HCEC 1CT (cell line): ENCODE measurements around the gene PLCG1.

Source experiments
- DNase-seq: peaks from one replicate; pipeline ENCODE4 v3.0.0-alpha.2; 2017

PLCG1 gene

DNA sequence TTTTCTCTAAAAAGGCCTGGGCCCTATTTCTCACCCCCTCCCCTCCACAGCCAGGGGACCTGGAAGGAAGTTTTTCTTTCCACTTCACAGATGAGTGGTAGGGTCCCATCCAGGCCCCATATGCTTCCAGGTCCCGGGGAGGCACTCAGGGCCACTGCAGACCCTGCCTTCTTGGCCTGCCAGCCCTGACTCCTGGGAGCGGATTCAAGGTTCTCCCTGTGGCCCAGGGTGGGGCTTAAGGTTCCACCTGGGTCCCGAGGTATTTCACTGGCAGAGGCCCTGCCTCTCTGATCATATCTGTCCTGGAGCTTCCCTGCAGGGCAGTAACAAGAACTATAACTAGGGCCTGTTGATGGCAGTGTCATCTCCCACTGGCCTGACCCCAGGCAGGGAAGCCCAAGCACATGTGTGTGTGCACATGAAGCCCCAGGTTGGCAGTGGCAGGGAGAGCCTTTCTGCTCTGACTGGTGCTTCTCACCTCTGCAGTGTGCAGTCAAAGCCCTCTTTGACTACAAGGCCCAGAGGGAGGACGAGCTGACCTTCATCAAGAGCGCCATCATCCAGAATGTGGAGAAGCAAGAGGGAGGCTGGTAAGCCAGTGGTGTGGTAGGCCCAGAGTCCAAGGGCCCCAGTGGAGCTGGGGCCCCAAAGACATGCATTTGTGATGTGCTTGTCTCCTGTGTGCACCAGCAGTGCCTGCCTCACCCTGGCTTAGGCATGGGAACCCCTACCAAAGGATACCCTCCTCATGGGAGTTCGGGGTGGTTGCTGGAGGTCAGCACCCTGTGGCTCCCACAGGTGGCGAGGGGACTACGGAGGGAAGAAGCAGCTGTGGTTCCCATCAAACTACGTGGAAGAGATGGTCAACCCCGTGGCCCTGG, 31.2 kb downstream of the PLCG1 start:
- DNase-seq: no peak

DNA sequence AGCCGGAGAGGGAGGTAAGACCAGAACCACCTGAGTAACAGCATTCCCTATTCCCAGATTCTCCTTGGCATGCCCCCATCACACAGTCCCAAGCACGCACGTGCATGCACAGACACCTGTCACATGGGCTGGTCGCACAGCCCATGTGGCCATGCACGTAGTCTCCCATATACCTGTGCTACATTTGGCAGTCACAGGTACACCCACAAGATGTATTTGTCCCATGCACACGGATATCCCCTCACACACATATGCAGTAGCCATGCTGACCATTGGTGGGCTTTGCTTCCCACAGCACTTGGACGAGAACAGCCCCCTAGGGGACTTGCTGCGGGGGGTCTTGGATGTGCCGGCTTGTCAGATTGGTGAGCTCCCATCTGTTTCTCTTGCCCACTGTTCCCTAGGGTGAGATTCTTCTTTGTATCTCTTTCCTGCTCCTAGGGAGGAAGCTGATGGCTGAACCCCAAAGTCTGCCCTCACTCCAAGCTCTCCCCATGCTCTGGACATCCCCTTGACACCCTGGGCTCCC, 31.9 kb downstream of the PLCG1 start:
- DNase-seq: no peak

DNA sequence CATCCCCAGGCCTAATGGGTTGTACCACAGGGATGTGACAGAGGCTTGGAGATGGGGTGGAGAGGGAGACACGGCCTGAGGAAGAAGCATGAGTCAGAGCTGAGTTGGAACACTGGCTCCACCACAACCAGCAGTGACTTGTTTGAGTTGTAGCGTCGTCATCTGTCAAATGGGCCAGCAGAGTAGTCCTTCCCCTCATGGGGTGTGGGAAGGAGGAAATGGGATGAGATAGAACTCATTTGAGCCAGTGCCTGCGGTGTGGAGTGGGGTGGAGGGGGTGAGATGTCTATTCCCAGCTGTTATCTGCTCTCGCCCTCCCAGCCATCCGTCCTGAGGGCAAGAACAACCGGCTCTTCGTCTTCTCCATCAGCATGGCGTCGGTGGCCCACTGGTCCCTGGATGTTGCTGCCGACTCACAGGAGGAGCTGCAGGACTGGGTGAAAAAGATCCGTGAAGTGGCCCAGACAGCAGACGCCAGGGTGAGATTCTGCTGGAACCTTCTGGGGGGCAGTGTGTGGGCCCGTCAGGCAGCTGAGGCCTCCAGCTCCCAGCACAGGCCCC, 32.5 kb downstream of the PLCG1 start:
- peak; percentile 63 for DNase-seq

DNA sequence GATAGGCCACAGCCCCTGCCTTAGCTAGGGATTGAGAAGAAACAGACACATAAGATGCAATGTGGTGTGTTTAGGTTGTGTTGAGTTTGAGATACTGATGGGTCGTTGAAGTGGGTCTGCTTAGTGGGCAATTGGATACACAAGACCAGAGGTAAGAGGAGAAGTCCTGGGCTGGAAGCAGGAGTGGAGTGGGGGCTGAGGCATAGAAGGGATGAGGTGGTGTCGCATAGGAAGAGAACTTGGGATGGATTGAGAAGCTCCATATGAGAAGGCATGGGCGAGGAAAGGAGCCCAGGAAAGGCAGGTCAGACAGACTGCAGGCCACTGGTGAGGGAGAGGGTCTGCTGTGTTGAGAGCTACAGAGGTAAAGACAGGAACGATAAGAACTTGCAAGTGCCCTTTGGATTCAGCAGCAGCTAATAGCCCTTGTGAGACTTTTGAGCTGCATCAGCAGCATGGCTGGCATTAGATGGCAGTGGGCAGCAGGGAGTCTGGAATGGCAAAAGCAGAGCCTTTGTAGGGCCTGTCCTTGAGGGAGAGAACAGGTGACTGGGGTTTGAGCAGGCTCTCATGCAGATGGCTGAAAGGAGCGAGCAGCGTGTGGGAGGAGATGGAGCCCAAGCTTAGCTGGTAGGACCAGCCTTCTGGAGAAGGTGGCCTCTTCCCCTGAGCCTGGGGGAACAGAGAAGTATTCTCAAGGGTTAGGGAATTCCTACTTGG, 33.2 kb downstream of the PLCG1 start:
- no peak for DNase-seq

DNA sequence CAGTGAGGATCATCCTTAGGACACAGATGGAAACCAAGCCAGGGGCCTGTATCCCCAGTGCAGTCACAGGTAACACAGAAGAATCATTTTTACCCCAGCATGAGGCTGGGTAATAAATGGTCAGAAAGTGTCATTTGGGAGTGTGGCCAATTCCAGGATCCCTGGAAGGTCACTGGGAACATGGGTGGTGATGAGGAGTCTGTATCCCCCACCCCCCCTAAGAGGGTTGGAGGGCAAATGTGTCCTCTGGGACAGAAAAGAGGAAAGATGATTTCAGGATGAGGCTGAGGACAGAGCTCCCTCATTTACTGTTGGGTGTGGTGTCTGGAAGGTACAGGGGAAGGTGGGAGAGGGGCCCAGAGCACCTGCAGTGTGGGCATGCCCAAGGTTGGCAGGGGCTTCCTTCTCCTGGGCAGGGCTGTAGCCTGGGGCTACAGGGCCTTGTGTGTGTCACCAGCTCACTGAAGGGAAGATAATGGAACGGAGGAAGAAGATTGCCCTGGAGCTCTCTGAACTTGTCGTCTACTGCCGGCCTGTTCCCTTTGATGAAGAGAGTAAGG, 34.5 kb downstream of the PLCG1 start:
- no peak for DNase-seq

DNA sequence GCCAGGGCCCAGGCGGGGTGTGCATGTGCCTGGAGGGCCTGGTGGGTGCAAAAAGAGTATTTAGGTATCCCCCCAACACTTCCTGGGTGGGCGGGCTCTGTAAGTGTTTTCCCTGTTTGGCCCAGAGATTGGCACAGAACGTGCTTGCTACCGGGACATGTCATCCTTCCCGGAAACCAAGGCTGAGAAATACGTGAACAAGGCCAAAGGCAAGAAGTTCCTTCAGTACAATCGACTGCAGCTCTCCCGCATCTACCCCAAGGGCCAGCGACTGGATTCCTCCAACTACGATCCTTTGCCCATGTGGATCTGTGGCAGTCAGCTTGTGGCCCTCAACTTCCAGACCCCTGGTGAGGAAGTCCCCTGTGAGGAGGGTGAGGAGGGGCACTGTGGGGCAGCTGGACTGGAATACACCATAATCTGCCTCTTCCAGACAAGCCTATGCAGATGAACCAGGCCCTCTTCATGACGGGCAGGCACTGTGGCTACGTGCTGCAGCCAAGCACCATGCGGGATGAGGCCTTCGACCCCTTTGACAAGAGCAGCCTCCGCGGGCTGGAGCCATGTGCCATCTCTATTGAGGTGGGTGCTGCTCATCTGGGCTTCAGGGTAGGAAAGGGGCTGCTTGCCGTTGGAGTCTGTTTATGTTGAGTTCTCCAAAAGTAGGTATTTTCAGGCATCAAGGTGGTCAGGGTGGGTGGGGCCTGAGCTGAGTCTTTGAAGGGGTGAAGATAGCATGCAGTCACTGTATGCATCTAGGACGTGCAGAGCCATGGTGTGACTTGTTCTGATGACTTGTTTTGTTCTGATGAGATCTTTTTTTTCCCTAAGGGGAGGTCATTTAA, 35.2 kb downstream of the PLCG1 start:
- no peak for DNase-seq

DNA sequence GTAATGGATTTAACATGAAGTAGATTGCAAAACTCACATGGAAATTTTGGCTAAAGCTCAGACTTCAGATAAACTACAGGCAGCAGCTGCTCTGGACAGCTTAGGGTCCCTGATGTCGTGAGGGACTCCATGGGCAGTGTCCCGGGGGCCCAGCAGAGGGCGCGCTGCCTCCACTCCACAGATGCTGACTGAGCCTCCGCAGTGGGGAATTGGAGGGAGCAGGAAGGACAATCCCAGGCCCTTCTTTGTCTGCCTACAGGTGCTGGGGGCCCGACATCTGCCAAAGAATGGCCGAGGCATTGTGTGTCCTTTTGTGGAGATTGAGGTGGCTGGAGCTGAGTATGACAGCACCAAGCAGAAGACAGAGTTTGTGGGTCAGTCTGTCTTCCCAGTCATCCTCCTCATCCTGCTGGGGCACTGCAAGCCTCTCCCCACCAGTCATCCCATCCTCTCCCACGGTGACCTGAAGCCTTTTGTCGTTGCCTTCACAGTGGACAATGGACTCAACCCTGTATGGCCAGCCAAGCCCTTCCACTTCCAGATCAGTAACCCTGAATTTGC, 35.9 kb downstream of the PLCG1 start:
- peak; percentile 64 for DNase-seq

DNA sequence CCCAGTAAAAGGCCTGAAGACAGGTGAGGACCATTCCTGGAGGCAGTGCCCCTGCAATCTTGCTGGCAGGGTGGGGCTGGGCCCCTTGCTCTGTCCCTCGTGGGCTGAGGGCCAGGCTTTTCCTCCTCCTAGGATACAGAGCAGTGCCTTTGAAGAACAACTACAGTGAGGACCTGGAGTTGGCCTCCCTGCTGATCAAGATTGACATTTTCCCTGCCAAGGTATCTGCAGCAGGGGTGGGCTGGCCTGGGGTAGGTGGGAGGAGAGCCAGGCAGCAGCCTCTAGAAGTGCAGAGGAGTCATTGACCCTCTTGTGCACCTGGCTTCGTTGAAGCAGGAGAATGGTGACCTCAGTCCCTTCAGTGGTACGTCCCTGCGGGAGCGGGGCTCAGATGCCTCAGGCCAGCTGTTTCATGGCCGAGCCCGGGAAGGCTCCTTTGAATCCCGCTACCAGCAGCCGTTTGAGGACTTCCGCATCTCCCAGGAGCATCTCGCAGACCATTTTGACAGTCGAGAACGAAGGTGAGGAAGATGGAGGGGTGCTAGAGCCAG, 36.5 kb downstream of the PLCG1 start:
- no peak for DNase-seq

DNA sequence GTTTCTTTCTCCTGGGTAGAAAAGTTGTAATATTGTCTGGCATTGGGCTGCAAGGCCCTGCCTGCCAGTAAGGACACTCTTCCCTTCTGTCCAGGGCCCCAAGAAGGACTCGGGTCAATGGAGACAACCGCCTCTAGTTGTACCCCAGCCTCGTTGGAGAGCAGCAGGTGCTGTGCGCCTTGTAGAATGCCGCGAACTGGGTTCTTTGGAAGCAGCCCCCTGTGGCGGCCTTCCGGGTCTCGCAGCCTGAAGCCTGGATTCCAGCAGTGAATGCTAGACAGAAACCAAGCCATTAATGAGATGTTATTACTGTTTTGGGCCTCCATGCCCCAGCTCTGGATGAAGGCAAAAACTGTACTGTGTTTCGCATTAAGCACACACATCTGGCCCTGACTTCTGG, 37.0 kb downstream of the PLCG1 start:
- DNase-seq: no peak

DNA sequence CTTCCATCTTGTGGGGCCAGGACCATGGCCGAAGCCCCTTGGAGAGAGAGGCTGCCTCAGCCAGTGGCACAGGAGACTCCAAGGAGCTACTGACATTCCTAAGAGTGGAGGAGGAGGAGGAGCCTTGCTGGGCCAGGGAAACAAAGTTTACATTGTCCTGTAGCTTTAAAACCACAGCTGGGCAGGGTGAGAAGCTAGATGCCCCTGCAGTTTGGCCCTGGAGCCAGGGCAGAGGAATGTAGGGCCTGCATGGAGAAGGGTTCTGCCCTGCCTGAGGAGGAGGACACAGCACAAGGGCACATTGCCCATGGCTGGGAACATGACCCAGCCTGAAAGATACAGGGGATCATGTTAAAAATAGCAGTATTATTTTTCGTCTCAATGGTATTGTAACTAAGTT, 37.4 kb downstream of the PLCG1 start:
- no peak for DNase-seq

DNA sequence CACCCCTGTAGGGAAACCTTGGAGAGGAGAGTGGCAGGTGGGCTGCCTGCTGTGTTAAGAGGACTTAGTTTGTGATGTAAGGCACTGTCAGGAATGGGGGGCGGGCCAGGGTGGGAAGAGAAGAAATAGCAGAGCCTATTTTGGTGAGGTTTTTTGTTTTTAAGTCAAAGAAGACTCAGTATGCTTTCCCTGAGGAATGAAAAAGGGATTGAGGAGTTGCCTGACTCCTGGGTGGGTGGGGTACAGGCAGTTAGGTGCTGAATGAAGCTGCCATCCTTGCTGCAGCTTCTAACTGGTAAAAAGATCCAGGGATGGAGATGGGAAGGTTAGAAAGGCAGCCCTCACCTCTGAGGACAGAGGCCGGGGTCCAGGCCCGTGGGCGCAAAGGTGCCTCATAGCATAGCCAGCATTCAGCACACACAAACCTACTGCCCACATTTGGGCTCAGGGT, 37.9 kb downstream of the PLCG1 start:
- DNase-seq: no peak

DNA sequence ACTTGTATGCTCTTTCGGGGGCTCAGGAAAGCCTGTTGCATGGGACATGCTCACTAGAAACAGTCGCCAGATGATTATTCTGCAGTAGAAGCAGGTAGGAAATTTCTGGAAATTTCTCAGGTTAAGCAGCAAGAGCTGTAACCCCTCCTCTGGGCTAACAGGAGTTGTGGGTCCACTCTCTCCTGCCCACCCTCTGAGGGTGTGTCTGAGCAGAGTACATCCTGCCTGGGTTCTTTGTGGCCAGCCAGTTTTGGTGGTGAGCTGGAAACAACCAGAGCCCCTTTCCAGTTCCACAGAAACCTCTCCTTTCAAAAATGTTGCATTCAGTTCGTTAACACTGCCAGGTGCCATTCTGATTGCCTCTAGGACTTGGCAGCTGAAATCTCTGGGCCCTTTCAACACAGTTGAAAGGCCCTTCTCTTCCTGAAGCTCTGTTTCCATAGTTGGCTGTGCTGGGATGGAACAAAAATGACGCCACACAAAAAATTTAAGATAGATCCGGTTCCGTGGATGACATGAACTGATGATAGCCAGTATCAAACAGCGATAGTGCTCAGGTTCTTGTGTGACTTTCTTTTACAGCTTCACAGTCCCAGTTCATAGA, 38.5 kb downstream of the PLCG1 start:
- DNase-seq: no peak

DNA sequence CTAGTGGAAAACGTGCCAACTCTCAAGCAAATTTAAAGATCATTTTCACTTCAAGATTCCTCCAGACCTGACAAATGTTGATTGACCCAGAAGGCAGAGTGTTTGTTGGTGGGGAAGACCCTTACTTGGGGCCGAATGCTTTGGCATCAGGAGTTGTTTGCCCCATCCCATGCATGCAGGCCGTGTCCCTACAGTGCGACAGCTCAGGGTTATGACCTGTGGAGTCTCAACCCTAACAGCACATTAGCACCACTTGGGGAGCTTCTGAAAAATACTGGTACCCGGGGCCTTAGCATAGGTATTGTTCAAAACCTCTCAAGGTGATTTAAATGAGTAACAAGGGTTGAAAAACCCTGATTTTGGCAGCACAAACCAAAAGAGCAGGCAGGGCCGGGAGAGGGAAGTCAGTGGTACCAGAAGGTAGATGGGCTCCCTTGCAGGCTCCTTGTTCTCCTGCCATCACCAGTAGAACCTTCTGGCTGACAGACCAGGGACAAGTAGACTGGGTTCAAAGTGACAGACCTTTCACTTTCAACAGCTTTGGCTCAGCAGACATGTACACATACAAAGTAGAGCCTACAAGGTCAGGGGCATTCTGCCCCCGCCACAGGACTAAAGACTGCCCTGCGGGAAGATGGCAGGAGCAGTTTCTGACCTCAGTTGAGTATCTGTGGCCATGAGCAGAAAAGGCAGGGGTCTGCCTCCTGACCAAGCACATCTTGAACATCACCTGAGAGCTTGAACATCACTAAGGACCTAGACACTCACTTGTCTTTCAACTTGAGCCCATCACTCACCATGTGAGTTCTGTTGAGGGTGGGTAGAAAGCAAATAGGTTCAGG, 39.6 kb downstream of the PLCG1 start:
- DNase-seq: no peak

DNA sequence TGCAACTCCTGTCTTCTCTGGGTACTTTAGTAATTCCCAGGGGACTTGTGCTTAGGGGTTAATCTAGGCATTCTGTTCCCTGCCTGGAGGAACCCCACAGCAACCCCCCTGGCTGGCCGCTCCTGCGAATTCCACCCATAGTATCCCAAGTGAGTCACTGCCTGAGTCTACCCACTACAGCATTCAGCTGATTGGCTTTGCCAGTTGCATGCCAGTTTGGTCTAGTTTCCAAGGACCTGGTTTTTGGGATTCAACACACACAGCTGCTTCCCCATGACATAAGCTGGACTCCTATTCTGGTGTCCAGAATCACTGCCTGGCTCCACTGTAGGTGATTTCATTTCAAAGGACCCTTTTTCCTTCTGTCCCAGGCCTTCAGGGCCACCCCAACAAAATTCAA, 40.3 kb downstream of the PLCG1 start:
- DNase-seq: peak; percentile 92

DNA sequence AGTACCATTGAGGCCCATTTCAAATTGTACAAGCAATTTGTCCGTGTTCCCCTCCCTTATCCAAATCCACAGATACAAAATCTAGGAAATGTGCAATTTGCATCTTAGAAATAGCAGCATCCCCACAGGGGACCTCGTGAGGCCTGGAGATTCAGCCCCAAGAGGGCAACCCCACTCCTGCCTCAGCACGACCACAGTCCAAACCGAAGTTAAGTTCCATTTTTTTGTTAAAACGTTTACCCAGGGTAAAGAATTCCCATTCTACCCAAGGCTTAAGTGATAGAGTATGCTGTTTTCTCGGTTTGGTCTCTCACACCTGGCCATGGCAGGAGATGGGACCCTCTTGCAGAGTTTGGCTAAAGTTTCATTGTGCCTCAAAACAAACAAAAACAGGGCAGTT, 41.2 kb downstream of the PLCG1 start:
- DNase-seq: no peak

DNA sequence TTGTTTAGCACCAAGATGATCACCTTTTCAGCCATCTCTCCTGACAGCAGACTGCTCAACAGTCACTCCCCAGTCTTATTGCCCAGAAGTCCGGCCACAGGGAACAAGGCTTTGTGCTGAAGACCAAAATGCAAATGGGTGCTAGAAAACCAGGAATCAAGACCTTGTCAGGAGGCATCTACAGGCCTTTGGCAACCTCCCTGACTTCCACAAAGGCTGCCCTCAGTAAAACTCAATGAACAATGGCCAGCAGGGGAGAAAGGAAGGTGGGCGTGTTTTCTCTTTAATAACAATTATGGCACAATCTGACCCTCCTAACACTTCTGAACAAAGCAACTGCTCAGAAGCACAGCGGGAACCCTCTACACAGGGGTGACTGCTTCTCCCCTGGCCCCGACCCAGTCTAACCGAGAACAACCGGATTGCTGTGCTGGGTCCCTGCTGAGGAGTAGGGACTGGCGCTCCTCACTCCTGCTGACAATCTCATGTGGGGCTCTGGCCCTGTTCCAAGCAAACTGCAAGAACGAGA, 41.6 kb downstream of the PLCG1 start:
- no peak for DNase-seq

DNA sequence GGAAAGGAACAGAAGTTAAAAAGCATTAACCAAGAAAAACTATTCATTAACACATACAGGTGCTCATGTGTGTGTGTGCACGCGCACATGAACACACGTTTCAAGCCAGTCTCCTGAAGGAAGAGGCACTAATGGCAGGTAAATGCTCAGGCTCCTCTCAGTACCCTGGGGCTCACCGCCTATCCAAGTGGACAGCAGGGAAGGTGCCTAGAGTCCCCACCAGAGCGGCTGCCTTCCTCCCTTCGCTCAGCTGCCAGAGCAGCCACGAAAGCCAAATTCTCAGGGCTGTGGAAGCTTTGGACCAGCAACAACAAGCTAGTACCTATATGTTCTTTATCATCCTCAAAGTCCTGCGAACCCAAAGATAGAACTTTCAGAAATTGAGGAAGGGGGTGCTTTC, 42.6 kb downstream of the PLCG1 start:
- no peak for DNase-seq

DNA sequence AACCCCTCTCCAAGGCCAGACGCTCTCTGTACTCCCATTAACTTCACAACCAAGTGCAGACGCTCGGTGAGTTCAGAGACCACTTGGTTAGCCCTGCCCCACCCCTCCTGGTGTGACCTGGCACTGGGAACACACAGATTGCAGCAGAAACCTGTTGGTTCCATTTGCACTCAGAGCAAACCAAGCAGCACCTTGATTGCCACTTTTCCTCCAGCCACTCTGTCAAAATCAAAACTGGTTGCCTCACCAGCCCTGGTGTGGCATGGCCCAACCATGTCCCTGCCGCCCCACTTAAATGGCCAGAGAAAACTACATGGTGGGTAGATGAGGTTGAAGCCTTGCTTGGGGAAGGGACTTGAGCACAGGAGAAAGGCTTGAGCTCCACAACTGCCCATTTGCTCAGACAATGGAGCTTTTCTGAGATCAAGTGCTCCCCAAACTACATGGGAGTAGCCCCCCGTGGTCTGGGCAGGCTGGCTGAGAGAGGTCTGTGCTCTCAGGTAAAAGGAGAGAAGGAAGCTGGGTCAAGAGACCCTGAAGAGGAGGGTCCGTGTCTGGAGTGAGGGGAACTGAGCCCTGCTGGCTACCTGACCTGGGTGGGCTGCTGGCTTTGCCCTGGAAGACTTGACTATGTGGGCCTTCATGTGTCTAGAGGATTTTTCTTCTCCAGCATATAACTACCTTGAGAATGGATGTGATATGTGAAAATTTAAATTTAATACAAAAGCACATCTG, 43.4 kb downstream of the PLCG1 start:
- no peak for DNase-seq

DNA sequence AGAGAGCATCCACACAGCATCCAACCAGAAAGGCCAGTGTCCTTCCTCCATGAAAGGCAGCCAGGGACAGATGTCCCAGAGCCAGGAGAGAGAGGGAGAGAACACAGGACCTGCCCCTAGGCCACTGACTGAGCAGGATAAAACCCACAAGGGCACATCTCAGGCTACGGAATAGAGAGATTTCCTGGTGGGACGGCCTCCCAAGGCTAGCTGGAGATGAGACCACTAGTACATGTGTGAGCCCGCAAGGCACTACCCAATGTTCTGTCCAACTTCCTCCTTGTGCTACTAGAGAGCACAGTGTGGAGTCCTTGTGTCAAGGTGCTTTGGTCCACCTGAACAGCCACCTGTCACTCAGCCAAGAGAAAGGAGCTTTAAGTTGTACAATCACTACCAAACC, 44.2 kb downstream of the PLCG1 start:
- DNase-seq: no peak
